H9 (cell line): Measurements from ENCODE around the gene AGPAT2. TPM values are rescaled to one million over a fixed set of nuclear protein-coding genes. Genes with fewer than 3 reads are reported as not detected.

Experiments
- DNase-seq: peaks from one replicate; pipeline ENCODE4 v3.0.0-alpha.2; 2017
- H2AFZ ChIP-seq: one replicate; pipeline ENCODE4 v1.6.1; 2013; ENCODE audit warnings: mild to moderate bottlenecking, low read length, control low read depth, moderate library complexity
- H2AK5ac ChIP-seq: 2 replicates; pipeline ENCODE4 v1.6.1; 2013; ENCODE audit warnings: low read length, control low read depth, mixed read lengths; ENCODE audit not compliant: insufficient read length
- H2BK120ac ChIP-seq: one replicate; pipeline ENCODE4 v1.6.1; 2013; ENCODE audit warnings: low read depth, mild to moderate bottlenecking, low read length, control low read depth, inconsistent platforms; ENCODE audit not compliant: poor library complexity, severe bottlenecking
- H2BK12ac ChIP-seq: 2 replicates; pipeline ENCODE4 v1.6.1; 2013; ENCODE audit warnings: low read length, control low read depth, mixed read lengths, low read depth; ENCODE audit not compliant: insufficient read length
- H2BK15ac ChIP-seq: 2 replicates; pipeline ENCODE4 v1.6.1; 2013; ENCODE audit warnings: low read depth, low read length, control low read depth
- H2BK20ac ChIP-seq: one replicate; pipeline ENCODE4 v1.6.1; 2013; ENCODE audit warnings: low read depth, mild to moderate bottlenecking, low read length, control low read depth, inconsistent platforms; ENCODE audit not compliant: poor library complexity, severe bottlenecking
- H2BK5ac ChIP-seq: 2 replicates; pipeline ENCODE4 v1.6.1; 2013; ENCODE audit warnings: low read length, control low read depth, mixed read lengths; ENCODE audit not compliant: insufficient read length
- H3K14ac ChIP-seq: 2 replicates; pipeline ENCODE4 v1.6.1; 2013; ENCODE audit warnings: low read length, control low read depth; ENCODE audit not compliant: insufficient read depth
- H3K18ac ChIP-seq: 2 replicates; pipeline ENCODE4 v1.6.1; 2013; ENCODE audit warnings: low read depth, mild to moderate bottlenecking, mixed read lengths, low read length, control low read depth; ENCODE audit not compliant: insufficient read length
- H3K23ac ChIP-seq: 2 replicates; pipeline ENCODE4 v1.6.1; 2013; ENCODE audit warnings: low read length, control low read depth, mixed read lengths, low read depth; ENCODE audit not compliant: insufficient read length
- H3K23me2 ChIP-seq: 2 replicates; pipeline ENCODE4 v1.6.1; 2013; ENCODE audit warnings: low read depth, mild to moderate bottlenecking, mixed read lengths, low read length, control low read depth; ENCODE audit not compliant: insufficient read length, poor library complexity, severe bottlenecking
- H3K27ac ChIP-seq: 2 replicates; pipeline ENCODE4 v1.5.1; 2013; ENCODE audit warnings: low read length, control low read depth, mixed read lengths, low read depth; ENCODE audit not compliant: insufficient read length
- H3K27me3 ChIP-seq: 2 replicates; pipeline ENCODE4 v1.6.1; 2013; ENCODE audit warnings: low read length, control low read depth, inconsistent platforms; ENCODE audit not compliant: insufficient read depth
- H3K4ac ChIP-seq: 2 replicates; pipeline ENCODE4 v1.6.1; 2013; ENCODE audit warnings: low read depth, mild to moderate bottlenecking, control low read depth, inconsistent platforms, low read length, moderate library complexity
- H3K4me1 ChIP-seq: 2 replicates; pipeline ENCODE4 v1.6.1; 2013; ENCODE audit warnings: low read length, control low read depth, inconsistent platforms; ENCODE audit not compliant: insufficient read depth
- H3K4me2 ChIP-seq: 2 replicates; pipeline ENCODE4 v1.6.1; 2013; ENCODE audit warnings: low read length, control low read depth, mixed read lengths; ENCODE audit not compliant: insufficient read length, insufficient read depth
- H3K56ac ChIP-seq: 2 replicates; pipeline ENCODE4 v1.6.1; 2013; ENCODE audit warnings: low read depth, mild to moderate bottlenecking, mixed read lengths, low read length, control low read depth; ENCODE audit not compliant: insufficient read length
- H3K79me1 ChIP-seq: 2 replicates; pipeline ENCODE4 v1.6.1; 2013; ENCODE audit warnings: low read depth, mild to moderate bottlenecking, moderate library complexity, low read length, control low read depth, inconsistent platforms; ENCODE audit not compliant: insufficient read depth, poor library complexity, severe bottlenecking
- H3K79me2 ChIP-seq: 2 replicates; pipeline ENCODE4 v1.6.1; 2013; ENCODE audit warnings: low read length, control low read depth, inconsistent platforms; ENCODE audit not compliant: insufficient read depth
- H3K9ac ChIP-seq: 2 replicates; pipeline ENCODE4 v1.6.1; 2013; ENCODE audit warnings: low read length, control low read depth, mixed read lengths; ENCODE audit not compliant: insufficient read length; ENCODE audit errors: extremely low read depth
- H3K9me3 ChIP-seq: one replicate; pipeline ENCODE4 v1.6.1; 2013; ENCODE audit warnings: low read depth, low read length, inconsistent platforms; ENCODE audit not compliant: control insufficient read depth
- H3T11ph ChIP-seq: one replicate; pipeline ENCODE4 v1.6.1; 2013; ENCODE audit warnings: mild to moderate bottlenecking, low read length, control low read depth, inconsistent platforms
- H4K20me1 ChIP-seq: one replicate; pipeline ENCODE4 v1.6.1; 2013; ENCODE audit not compliant: control insufficient read depth, insufficient read length, insufficient read depth
- H4K5ac ChIP-seq: 2 replicates; pipeline ENCODE4 v1.6.1; 2013; ENCODE audit warnings: low read depth, mild to moderate bottlenecking, mixed read lengths, low read length, control low read depth; ENCODE audit not compliant: insufficient read length
- H4K8ac ChIP-seq: replicated peaks from 2 replicates; pipeline ENCODE4 v1.6.1; 2013; ENCODE audit warnings: low read length, control low read depth, mixed read lengths, low read depth; ENCODE audit not compliant: insufficient read length
- H4K91ac ChIP-seq: 2 replicates; pipeline ENCODE4 v1.6.1; 2013; ENCODE audit warnings: low read depth, mild to moderate bottlenecking, moderate library complexity, mixed read lengths, low read length, control low read depth; ENCODE audit not compliant: insufficient read length
- H3K27ac Mint-ChIP-seq, 3 experiments: 2 replicates in 2 of 3; 3 replicates in 1 of 3; pipeline ENCODE4 v1.8.0; 2020 to 2021; ENCODE audit warnings: mixed read lengths in 3 of 3, mild to moderate bottlenecking in 1 of 3, moderate library complexity in 1 of 3
- H3K27me3 Mint-ChIP-seq: 2 replicates; pipeline ENCODE4 v1.8.0; 2021; ENCODE audit warnings: low read depth, mild to moderate bottlenecking, moderate library complexity, mixed read lengths
- H3K36me3 Mint-ChIP-seq, 3 experiments: 2 replicates in 2 of 3; 3 replicates in 1 of 3; pipeline ENCODE4 v1.8.0; 2020 to 2021; ENCODE audit warnings: low read depth in 3 of 3, mixed read lengths in 3 of 3; ENCODE audit not compliant: insufficient read depth in 1 of 3
- H3K4me1 Mint-ChIP-seq, 2 experiments: 2 replicates each; pipeline ENCODE4 v1.8.0; 2020; ENCODE audit warnings: mixed read lengths in 2 of 2
- H3K4me3 Mint-ChIP-seq, 2 experiments: 2 replicates in 1 of 2; 3 replicates in 1 of 2; pipeline ENCODE4 v1.8.0; 2020 to 2021; ENCODE audit warnings: mild to moderate bottlenecking in 2 of 2, mixed read lengths in 2 of 2, moderate library complexity in 1 of 2
- H3K9me3 Mint-ChIP-seq, 2 experiments: 2 replicates in 1 of 2; 3 replicates in 1 of 2; pipeline ENCODE4 v1.8.0; 2020; ENCODE audit warnings: mild to moderate bottlenecking in 2 of 2, mixed read lengths in 2 of 2, moderate library complexity in 1 of 2
- WGBS: extraction: QIAGEN DNeasy Blood & Tissue Kit; methylation state at CpG from one replicate; pipeline ENCODE4 v1.1.7; 2013; ENCODE audit warnings: missing lambda C conversion rate, low lambda C conversion rate, mixed read lengths; ENCODE audit not compliant: insufficient read length; ENCODE audit errors: extremely low coverage; 5-methylcytosine and 5-hydroxymethylcytosine counted together
- total RNA-seq: library from RNA; stranded (reverse); gene quantifications from 2 replicates; pipeline ENCODE4 v1.2.1, GENCODE V29; 2021
- TF ChIP-seq, protein P1 (sequence below): fragments of 200-600 bp; sonication (generic); conservative IDR thresholded peaks from 3 replicates; pipeline ENCODE4 v1.8.0; 2021; ENCODE audit warnings: antibody characterized with exemption, mild to moderate bottlenecking

Gene AGPAT2
- total RNA-seq, 1 experiment from 2014 or later, result 29.7 TPM

DNA sequence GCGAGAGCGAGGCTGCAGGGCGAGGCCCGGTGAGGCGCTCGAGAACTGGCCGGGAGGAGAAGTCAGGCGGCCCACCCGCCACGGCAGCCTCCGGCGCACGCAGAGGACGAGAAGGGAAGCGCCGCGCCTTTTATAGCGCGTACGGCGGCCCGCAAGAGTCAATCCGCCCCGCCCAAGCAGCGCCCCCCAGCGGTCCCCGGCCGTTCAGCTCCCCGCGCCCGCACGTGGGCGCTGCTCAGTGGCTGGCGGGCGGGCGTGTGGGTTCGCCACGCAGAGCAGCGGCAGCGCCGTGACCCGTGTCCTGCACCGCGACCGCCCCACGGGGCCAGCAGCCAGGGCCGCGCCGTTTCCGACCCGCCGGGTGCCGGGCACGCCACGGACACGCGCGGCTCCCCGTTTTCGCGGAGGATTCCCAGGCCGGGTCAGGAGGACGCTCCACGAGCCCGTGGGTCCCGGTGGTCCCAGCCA is 40.9 kb upstream of the AGPAT2 start:
- peaks cover 28 to 41% (median 36%) of the 10 kb centered on the region in 3 experiments for H3K36me3 Mint-ChIP-seq
- no peak overlapping the region for H2AFZ ChIP-seq
- H3K9me3 ChIP-seq, result no peaks in the 10 kb centered on the region

More for the DNA sequence above, 40.9 kb upstream of the AGPAT2 start:
- no peak overlapping the region for H2BK15ac ChIP-seq
- H3K4me1 ChIP-seq, result no peaks in the 10 kb centered on the region
- peaks cover 10 to 24% of the 10 kb centered on the region in 2 experiments for H3K4me1 Mint-ChIP-seq
- H3K23me2 ChIP-seq, result peaks cover 10% of the 10 kb centered on the region
- H4K91ac ChIP-seq, result no peak overlapping the region
- H3K56ac ChIP-seq, result no peak overlapping the region
- H2BK120ac ChIP-seq, result no peak overlapping the region
- H3K14ac ChIP-seq, result peak overlapping the region; percentile 72; the same call in 1 of the 2 replicates
- H3T11ph ChIP-seq, result no peak overlapping the region
- H3K4ac ChIP-seq, result no peak overlapping the region
- H4K8ac ChIP-seq, result no peak overlapping the region
- H2AK5ac ChIP-seq, result no peak overlapping the region
- H3K27me3 ChIP-seq, result no peaks in the 10 kb centered on the region
- no peak overlapping the region for H3K27ac ChIP-seq
- no peak overlapping the region for H2BK20ac ChIP-seq
- no peak overlapping the region for H2BK5ac ChIP-seq
- no peak overlapping the region for H3K18ac ChIP-seq
- H4K20me1 ChIP-seq, result no peaks in the 10 kb centered on the region
- H3K4me2 ChIP-seq, result peak overlapping the region; percentile 93
- no CpG with 5 or more reads among the region's 66 CpGs for WGBS
- no peaks in the 10 kb centered on the region; a peak in 1 of 5 replicates for H3K9me3 Mint-ChIP-seq
- DNase-seq, result peak; percentile 76
- no peak overlapping the region for H4K5ac ChIP-seq
- peaks cover 11% of the 10 kb centered on the region; the same call in 1 of the 2 replicates for H3K79me2 ChIP-seq
- H3K4me3 Mint-ChIP-seq, result peak overlapping the region; percentile 94 to 96; a peak in 4 of 5 replicates
- H3K23ac ChIP-seq, result no peak overlapping the region
- H3K79me1 ChIP-seq, result peaks cover 6% of the 10 kb centered on the region
- H3K9ac ChIP-seq, result peak overlapping the region; percentile 88
- H2BK12ac ChIP-seq, result no peak overlapping the region
- H3K27me3 Mint-ChIP-seq, result peaks cover 11% of the 10 kb centered on the region
- H3K27ac Mint-ChIP-seq, result no peak overlapping the region
- TF ChIP-seq, protein P1, sequence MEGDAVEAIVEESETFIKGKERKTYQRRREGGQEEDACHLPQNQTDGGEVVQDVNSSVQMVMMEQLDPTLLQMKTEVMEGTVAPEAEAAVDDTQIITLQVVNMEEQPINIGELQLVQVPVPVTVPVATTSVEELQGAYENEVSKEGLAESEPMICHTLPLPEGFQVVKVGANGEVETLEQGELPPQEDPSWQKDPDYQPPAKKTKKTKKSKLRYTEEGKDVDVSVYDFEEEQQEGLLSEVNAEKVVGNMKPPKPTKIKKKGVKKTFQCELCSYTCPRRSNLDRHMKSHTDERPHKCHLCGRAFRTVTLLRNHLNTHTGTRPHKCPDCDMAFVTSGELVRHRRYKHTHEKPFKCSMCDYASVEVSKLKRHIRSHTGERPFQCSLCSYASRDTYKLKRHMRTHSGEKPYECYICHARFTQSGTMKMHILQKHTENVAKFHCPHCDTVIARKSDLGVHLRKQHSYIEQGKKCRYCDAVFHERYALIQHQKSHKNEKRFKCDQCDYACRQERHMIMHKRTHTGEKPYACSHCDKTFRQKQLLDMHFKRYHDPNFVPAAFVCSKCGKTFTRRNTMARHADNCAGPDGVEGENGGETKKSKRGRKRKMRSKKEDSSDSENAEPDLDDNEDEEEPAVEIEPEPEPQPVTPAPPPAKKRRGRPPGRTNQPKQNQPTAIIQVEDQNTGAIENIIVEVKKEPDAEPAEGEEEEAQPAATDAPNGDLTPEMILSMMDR, result peak; percentile 94
